NCI-H460 (cell line): ENCODE measurements around the gene SGPL1. TPM values are rescaled to one million over a fixed set of nuclear protein-coding genes. Genes with fewer than 3 reads are reported as not detected.

Experiments
- DNase-seq: peaks from one replicate; pipeline ENCODE4 v3.0.0-alpha.2; 2016; ENCODE audit warnings: low read depth; ENCODE audit errors: extremely low read depth
- total RNA-seq: library from RNA; depleted of rRNA; stranded (reverse); fragments of >200 nt; shearing (Covaris generic); gene quantifications from 2 replicates; pipeline ENCODE4 v1.2.3, GENCODE V29; 2014

SGPL1 gene
- total RNA-seq, 1 experiment from 2014 or later = 65.3 TPM

DNA sequence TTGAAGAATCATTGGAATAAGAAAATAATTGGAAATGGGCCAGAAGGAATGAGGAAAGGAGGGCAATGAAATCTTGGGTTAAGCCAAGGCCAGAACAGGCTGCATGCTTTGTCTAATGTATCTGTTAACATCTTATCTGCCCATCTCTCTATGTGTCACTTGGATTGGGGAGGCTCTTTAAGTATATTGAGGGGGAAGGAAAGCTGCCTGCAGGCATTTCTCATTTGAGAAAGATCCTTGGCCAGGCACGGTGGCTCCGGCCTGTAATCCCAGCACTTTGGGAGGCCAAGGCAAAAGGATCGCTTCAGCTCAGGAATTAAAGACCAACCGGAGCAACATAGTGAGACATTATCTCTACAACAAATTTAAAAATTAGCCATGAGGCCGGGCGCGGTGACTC is 58.3 kb downstream of the SGPL1 start:
- DNase-seq = no peak

DNA sequence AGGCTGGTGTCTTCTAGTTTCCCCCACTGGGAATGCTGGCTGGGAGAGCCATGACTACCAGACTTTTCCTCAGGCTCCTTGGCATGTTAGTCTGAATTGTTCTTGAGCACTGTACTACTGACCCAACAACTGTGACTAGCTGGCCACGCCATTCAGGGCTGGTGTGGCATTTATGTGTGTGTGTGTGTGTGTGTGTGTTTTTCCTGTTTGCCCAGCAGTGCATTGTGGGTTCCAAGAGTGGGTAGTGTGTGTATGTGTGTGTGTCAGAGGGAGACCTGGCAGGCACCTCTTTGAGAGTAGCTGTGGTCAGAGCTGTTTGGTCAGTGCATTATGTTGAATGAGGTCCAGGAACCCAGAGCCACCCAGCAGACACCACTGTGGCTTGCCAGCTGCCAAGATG is 63.5 kb downstream of the SGPL1 start:
- no peak for DNase-seq

- peak; percentile 75 for DNase-seq
Measured at GRCh38 chr10:70880077-70880534, 64.4 kb downstream of the SGPL1 start.

DNA sequence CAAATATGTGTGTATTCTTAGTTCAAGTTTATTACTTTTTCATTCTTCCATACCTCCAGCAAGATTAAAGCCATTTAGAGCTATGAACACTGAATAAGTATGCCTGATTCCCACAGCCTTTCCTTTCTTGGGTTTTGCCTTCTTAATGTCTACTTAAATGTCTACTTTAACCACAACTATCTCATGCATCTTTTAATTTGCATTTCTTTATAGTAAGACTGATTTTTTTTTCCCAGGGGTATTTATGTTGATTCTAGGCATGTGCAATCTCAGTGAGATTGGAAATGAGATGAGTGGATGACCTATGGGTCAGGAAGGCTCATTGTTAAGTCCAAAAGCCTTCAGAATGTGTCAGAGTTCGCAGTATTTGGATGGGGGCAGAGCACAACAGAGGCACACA is 69.0 kb downstream of the SGPL1 start:
- no peak for DNase-seq

DNA sequence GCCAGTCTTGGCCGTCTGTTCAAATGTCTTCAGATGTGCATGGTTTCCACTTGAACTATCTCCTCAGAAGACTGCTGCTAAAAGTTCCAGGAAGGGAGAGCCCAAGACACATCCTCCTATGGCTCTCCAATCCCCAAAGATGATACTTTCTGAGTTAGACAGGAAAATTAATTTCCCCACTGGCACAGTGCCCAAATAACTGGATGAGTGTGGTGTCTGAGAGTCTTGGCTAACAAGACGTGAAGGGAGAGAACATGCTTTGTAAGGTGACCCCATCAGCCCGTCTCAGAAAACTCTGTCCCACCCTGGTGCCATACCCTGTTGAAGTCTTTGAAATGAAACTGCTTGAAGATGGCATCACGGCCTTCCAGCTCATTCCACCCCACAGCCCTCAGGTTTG is 69.7 kb downstream of the SGPL1 start:
- DNase-seq = no peak

- DNase-seq = no peak
Measured at GRCh38 chr10:70885931-70886903, 70.5 kb downstream of the SGPL1 start.

DNA sequence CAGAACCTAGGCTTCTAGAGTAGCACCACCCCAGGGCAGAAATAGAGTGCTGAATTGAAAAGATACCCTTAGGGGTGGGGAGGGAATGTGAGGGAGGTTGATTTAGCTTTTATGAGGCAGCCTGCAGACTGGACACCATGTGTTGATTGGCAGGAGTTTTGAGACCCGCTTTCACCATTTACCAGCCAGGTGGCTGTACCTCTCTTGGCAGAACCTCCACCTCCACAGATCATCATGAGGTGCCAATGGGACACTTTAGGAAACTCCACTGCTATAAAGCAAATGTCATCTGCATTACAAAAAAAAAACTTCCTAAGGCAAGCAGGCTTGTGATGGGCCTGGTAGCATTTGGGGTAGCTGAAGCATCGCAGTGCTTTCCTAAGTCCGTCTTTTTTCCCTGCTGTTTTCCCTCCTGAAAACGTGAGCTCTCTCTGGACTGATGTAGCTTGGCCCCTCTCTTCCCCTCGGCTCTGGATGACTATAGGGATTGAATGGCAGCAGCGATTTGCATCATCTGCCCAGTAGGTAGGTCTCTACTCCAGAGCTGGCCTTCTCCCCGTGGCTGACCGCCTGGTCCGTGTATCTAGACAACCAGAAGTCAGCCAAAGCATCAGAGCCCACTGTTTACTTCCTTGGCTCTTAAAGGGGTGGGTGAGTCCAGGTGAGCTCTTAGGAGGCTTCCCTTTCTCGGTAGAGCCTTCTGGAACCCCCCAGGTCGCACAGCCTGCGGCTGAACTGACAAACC is 71.3 kb downstream of the SGPL1 start:
- DNase-seq = no peak

DNA sequence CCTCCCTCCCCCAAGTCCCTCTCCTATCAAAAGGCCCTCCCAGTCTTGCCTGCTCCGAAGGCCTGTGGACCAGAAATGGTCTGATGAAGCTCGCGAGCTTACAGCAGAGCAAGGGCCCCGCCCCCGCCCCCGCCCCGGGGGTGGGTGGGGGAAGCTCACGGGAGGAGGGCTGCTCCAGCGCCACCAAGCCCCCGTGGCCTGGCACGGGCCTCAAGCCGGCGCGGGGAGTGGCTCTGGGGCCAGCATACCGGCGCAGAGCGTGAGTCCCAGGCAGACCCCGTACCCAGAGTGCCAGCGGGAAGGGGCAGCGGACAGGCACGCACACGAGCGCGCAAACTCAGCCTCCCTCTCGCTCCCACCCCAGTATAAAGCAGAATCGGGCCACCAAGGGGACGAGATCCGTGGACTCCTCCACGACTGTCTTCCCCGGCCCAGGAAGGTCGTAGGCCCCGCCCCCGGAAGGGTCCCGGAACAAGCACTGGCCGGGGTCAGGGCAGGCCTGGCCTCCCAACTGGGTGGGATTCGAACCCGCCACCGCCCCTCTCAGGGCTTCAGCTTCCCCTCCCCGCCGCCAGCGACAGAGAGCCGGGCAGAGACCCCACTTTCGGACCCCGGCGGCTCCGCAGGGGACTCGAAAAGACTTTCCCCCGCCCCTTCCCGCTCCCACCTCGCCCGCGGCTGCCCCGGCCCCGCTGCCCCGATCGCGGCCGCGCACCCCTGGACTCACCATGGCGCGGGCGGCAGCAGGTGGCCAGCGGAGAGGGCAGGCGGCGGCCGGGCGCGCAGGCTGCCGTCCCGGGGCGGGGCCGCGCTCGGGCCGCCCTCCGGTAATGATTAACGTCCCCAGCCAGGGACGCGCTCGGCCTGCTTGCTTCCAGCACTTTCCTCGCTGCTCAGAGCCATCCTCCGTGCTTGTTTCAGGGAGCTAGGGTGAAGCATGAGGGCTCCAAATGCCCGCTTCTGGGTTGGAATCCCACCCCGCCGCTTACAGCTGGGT is 72.4 kb downstream of the SGPL1 start, which contains the start of gene PCBD1:
TSS of gene PCBD1 (minus strand) at position 762 of the 997 bp plus-strand sequence. CDS start at position 730, 32 bp downstream.
- DNase-seq = peak; percentile 51

DNA sequence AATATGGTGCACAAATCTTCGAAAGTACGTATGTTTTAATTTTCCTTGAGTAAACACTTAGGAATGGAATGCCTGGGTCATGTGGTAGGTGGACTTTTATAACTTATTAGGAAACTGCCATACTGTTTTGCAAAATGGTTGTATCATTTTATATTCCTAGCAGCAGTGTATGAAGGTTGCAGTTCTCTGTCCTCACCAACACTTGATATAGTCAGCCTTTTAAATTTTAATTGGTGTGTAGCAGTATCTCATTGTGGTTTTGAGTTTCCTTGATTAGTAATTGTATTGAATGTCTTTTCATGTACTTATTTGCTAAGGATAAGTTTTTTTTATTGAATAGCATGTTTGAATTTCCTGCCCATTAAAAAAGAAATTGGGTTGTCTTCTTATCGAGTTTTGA is 73.5 kb downstream of the SGPL1 start:
- DNase-seq = no peak

- DNase-seq = no peak
Measured at GRCh38 chr10:70890917-70891431, 75.2 kb downstream of the SGPL1 start.

- DNase-seq = no peak
Measured at GRCh38 chr10:70891627-70892026, 75.9 kb downstream of the SGPL1 start.

GRCh38 chr10:70892631-70893030 is 76.9 kb downstream of the SGPL1 start:
- no peak for DNase-seq

- DNase-seq = no peak
Measured at GRCh38 chr10:70893227-70894006, 77.7 kb downstream of the SGPL1 start.

- no peak for DNase-seq
Measured at GRCh38 chr10:70894416-70894815, 78.7 kb downstream of the SGPL1 start.

- DNase-seq = no peak
Measured at GRCh38 chr10:70896551-70896950, 80.8 kb downstream of the SGPL1 start.

- no peak for DNase-seq
Measured at GRCh38 chr10:70898687-70899086, 82.9 kb downstream of the SGPL1 start.

- no peak for DNase-seq
Measured at GRCh38 chr10:70899096-70899495, 83.3 kb downstream of the SGPL1 start.

- no peak for DNase-seq
Measured at GRCh38 chr10:70901276-70901878, 85.6 kb downstream of the SGPL1 start.
